ENCODE results near the gene DNPEP.

- TF ChIP-seq POLR2AphosphoS5 (IDR thresholded peaks at IDR 0.05; ENCODE audit: low read depth): no peak
- TF ChIP-seq CTCF (IDR thresholded peaks at IDR 0.05; ENCODE audit: insufficient read depth, low read length): no peak
- no peak for TF ChIP-seq REST (IDR thresholded peaks at IDR 0.05; ENCODE audit: insufficient replicate concordance, low read depth)
- TF ChIP-seq SPI1 (IDR thresholded peaks at IDR 0.05; ENCODE audit: borderline replicate concordance, low read depth): no peak
- no peak for TF ChIP-seq GABPA (IDR thresholded peaks at IDR 0.05; ENCODE audit: low read depth)
Observed at GRCh38 chr2:219423652-219424377, 36.1 kb upstream of the DNPEP start.

All from HL-60 (cell line).